Stomach (tissue), 4 donors: ENCODE results near the gene BLACAT1.

Source experiments
- EP300 ChIP-seq: sonication (generic); formaldehyde crosslinking; IDR thresholded peaks from one replicate; pipeline ENCODE4 v1.6.1; 2017; ENCODE audit warnings: antibody characterized with exemption
- POLR2AphosphoS5 ChIP-seq, 3 donors: sonication (generic); formaldehyde crosslinking; IDR thresholded peaks; one replicate each; pipeline ENCODE4 v1.6.1; 2016; ENCODE audit warnings: antibody characterized with exemption in 3 of 3
- TF ChIP-seq, protein P1 (sequence below), 7 experiments: fragments of 450-650 bp in 4 of 7; fragments of 200-600 bp in 3 of 7; sonication (generic) in 3 of 7; IDR thresholded peaks; one replicate each; pipeline ENCODE4 v1.5.1; 2016 to 2019; ENCODE audit warnings: antibody characterized with exemption in 7 of 7, control low read depth in 2 of 7, mild to moderate bottlenecking in 1 of 7

DNA sequence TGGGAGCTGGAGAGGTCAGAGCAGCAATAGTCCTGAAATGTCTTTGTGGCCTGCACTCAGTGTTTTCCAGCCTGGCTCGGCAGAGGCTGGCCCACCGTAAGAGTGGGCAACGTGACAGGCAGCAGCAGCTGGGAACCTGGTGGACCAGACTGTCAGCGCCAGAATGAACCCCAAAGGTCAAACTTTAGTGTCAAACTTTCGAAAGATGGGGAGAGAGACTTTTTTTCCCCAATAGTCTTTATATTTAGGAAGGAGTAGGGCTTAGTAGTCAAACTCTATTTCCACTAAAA, 10.3 kb downstream of the BLACAT1 start:
- TF ChIP-seq, protein P1, sequence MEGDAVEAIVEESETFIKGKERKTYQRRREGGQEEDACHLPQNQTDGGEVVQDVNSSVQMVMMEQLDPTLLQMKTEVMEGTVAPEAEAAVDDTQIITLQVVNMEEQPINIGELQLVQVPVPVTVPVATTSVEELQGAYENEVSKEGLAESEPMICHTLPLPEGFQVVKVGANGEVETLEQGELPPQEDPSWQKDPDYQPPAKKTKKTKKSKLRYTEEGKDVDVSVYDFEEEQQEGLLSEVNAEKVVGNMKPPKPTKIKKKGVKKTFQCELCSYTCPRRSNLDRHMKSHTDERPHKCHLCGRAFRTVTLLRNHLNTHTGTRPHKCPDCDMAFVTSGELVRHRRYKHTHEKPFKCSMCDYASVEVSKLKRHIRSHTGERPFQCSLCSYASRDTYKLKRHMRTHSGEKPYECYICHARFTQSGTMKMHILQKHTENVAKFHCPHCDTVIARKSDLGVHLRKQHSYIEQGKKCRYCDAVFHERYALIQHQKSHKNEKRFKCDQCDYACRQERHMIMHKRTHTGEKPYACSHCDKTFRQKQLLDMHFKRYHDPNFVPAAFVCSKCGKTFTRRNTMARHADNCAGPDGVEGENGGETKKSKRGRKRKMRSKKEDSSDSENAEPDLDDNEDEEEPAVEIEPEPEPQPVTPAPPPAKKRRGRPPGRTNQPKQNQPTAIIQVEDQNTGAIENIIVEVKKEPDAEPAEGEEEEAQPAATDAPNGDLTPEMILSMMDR (IDR thresholded peaks at IDR 0.05), result no peak
- TF ChIP-seq EP300 (no peak), POLR2AphosphoS5 (IDR thresholded peaks at IDR 0.05) (no peak)
